NCI-H69 (cell line): ENCODE results near the gene PLCB1.

Experiments
- DNase-seq: peaks from one replicate; lab custom pipeline; 2025; lab: John Stamatoyannopoulos, UW

PLCB1 gene

GRCh38 chr20:8246716-8247115 lies 114.7 kb downstream of the PLCB1 start:
- no peak for DNase-seq

DNA sequence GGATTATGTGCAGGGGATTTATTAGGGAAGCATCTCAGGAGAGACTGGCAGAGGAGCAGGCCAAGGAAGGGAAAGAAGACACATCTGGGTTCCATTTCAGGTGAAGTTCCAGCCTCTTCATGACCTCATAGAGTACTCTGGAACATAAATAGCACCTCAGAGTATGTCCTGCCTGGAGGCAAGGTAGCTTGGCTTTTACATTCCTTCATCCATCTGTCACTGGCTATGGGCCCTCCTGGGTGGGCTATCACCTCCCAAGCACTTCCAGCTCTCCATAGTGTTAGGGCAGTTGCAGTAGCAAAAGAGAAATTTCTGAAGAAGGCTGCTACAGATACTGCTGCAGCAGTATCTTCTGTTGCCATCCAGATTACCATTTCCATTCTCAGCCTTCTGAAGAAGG lies 116.0 kb downstream of the PLCB1 start:
- DNase-seq = peak; percentile 22

DNA sequence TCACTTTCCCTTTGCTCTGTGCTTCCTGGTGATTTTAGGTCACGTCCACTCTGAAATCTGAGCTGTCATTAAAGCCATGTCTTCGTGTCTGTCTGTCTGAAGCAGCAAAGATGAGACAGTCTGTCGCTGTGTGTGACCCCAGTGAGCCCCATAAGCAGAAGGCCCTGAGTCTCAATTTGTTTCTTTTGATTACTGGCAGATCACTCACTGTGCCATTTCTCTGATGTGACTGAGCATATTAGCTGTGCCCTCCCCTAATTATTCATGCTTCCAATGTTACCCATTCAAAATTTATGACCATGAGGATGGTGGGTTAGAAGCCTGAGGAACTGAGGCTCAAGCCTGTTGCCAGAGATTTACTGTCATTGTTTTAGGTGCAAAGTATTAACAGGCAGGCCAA lies 117.6 kb downstream of the PLCB1 start:
- DNase-seq = peak; percentile 52

DNA sequence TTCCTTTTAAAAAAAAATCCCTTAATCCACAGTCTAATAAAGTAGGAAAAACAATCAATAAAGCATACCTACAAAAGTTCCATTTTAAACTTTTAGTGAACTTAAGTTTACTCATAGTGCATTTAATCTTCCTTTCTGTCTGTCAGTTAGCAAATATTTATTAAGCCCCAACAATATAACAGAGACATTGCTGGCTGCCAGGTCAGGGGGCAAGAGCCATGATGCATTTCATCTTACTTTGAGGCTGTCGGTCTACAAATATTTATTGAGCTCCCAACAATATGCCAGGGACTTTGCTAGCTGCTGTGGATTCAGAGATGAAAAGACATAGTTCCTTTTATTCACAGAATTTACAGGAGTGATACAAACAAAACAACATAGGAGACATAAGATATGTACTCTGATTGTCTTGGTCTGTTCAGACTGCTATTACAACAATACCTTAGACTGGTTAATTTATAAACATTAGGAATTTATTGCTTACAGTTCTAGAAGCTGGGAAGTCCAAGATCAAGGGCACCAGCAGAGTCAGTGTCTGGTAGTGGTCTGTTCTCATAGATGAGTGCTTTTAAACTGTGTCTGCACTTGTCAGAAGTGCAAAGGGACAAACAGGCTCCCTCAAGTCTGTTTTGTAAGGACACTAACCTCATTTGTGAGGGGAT lies 118.6 kb downstream of the PLCB1 start:
- peak; percentile 51 for DNase-seq

DNA sequence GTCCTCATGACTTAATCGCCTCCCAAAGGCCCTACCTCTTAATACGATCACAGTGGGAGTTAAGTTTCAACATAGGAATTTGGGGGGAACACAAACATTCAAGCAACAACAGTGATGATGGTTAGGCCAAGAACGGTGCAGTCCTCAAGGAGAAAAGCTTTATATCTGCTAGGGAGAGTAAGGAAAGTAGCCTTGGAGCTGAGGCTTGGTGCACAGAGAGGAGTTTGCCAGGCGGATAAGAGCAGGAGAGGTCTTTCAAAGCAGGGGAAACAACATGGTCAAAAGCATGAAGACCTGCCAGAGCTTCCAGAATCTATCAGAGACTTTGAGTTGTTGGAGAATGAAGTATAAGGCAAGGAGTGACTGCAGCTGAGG lies 119.1 kb downstream of the PLCB1 start:
- no peak for DNase-seq

DNA sequence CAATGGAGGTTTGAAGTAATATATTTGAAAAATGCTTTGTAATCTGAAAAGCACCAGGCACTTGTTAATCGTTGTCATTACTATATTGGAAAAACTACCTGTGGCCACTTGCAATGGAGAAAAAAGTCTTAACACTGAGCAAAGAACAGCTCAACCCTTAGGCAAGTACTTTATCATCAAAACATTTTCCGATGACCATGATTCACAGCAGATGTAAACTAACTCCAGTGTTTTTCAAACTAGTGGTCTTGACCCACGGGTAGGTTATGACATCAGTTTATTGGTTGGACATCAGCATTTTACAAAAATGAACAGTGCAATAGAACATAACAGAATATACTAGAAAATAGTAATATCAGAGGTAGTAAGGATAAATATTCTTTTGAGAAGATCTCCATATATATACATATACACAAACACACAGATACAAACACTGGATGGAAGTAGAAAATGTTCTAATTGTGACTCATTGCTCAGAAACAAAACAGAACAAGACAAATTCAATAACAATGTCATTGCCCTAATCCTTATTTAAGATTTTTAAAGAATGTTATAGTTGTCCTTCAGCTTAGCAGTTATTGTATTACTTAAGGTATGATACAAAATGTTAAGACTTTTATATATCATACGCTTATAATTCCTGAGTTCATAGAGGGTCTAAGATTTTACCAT lies 123.0 kb downstream of the PLCB1 start:
- no peak for DNase-seq

- peak; percentile 81 for DNase-seq
These were observed 124.0 kb downstream of the PLCB1 start for GRCh38 chr20:8255945-8256632.

GRCh38 chr20:8260837-8261251 lies 128.8 kb downstream of the PLCB1 start:
- DNase-seq = no peak

GRCh38 chr20:8262721-8263120 lies 130.7 kb downstream of the PLCB1 start:
- no peak for DNase-seq

- DNase-seq = no peak
These were observed 133.5 kb downstream of the PLCB1 start for GRCh38 chr20:8265588-8265987.

DNA sequence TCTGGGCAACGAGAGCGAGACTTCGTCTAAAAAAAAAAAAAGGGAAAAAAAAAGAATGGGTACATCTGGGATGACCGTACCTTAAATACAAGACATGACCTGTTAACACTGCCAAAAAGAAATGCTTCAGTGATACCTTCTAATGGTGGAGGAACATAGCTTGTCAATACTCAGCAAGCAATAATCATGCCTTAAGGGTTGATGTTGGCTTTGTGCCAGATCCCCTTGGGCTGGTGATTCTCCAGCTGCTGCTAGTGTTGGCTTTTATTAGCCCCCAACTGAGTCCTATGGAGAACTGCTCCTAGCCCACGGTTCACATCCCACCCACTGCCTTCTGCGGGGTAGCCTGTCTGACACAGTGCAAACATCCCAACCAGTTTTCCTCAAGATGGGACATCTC lies 134.9 kb downstream of the PLCB1 start:
- peak; percentile 96 for DNase-seq

- no peak for DNase-seq
These were observed 139.7 kb downstream of the PLCB1 start for GRCh38 chr20:8271727-8272126.

GRCh38 chr20:8272766-8273165 lies 140.7 kb downstream of the PLCB1 start:
- peak; percentile 36 for DNase-seq

GRCh38 chr20:8284902-8285301 lies 152.8 kb downstream of the PLCB1 start:
- DNase-seq = no peak

DNA sequence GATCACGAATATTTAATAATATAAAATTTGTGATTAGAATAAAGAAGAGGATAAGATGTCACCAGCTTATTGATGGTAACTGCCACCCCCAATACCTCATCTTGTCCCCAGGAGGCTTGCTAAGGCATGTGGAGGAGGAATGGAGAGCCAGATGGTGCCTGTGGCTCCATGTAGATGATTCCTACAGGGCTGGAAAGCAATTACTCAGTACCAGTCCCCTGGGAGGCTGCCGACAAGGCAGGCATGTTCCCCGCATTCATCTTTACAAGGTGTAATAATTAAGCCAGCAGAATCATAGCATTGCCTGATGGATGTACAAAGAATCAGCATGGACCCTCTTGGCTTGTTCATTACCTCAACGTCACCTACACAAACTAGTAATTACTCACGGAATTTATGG lies 155.3 kb downstream of the PLCB1 start:
- peak; percentile 100 for DNase-seq

- DNase-seq = peak; percentile 31
These were observed 159.1 kb downstream of the PLCB1 start for GRCh38 chr20:8291200-8291599.

DNA sequence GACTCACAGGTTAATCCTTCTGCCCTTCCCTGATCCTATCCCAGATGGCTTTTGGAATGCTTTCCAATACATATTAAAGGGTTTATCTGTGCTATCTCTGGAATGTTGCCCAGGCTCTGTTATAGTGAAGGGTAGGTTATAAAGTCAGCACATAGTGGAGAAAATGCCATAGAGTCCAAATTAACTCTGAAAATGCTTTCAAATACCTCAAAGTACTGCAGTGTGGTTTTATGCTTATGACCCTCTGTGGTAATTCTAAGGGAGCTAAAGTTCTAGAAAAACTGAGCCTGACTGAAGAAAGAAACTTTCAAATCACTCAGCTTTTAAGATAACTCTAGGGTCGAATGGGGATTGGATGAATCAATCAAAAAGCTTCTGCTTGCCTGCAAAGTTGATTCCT lies 159.8 kb downstream of the PLCB1 start:
- DNase-seq = no peak

DNA sequence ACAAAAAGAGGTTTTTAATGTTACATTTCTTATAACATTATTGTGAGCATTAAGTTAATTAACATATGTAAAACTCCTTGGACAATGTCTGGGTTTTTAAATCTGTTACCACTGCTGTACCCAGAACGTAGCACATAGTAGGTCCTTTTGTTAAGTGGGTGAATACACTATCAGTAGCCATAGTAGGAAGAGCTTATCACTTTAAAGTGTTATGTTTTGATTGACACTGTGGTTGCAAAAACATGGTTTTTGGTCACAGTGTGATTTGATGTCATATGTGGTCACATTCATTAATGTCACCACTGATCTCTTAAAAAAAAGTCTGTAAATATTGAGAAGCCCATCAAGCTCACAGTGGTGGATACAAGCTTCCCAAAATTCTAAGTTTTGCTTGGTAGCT lies 160.7 kb downstream of the PLCB1 start:
- no peak for DNase-seq

GRCh38 chr20:8293750-8294149 lies 161.7 kb downstream of the PLCB1 start:
- no peak for DNase-seq

DNA sequence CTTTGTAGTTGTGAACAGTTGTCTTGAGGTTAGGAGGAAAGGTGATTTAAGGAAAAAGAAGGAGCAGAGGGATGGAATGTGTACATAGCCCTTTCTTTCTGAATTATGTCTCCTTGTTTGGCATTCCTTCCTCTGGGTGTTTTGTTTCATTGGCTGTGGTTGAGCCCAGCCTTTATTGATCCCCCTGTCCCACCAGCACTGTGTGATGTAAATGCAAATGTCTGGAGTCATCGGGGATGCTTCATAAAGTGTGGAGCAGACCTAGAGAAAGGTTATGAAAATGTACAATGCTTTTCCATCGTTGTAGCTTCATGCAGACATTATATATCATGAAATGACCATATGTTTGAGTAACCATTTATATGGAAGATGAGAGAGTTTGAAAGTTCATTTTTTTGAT lies 164.5 kb downstream of the PLCB1 start:
- DNase-seq = no peak

DNA sequence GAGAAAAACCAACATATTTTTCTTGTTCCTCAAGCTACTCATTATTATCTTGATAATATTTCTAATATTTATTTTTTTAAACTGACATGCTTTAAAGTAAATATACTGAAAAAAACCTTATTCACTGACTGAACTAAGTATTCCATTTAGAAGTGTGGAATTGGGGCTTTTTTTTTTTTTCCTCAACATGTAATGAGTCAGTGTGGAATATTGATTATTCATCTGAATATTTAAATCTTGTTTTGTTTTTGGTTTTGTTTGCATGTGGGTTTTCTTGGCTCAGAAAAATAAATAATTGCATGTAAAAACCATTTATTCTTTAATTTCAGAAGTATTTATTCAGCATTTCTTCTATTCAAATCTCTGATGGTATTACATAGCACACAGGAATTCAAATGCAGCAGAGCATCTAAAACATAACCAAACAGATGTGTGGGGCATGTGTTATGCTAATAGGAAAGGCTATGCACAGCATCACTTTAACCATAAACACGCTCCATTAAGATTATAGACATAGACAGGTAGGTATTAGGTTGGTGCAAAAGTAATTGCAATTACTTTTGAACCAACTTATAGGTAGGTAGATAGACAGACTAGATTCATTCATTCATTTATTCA lies 166.5 kb downstream of the PLCB1 start:
- DNase-seq = no peak

- no peak for DNase-seq
These were observed 167.9 kb downstream of the PLCB1 start for GRCh38 chr20:8299921-8300320.

DNA sequence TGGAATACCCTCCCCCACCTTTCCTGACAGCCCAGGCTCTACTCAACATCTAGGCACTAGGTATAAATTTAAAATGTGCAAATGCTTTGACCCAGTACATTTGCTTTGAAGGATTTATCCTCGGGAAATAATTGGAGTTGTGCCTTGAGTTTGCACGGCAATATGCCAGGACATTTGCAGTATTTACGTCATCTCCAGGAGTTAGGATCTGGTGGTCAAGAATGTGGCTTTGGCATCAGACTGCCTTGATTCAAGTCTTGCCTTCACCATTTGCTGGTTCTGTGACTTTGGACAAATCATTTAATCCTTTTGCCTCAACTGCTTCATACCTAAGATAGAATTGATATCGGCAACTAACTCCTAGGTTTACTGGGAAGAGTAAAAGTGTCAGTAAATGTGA lies 169.6 kb downstream of the PLCB1 start:
- no peak for DNase-seq
